Lower leg skin (tissue), 4 donors: ENCODE measurements around the gene AGMO. TPM values are rescaled to one million over a fixed set of nuclear protein-coding genes. Genes with fewer than 3 reads are reported as not detected.

Source experiments
- DNase-seq, 2 donors: peaks; one replicate each; pipeline ENCODE4 v3.0.0-alpha.2; 2019; ENCODE audit warnings: low spot score in 2 of 2
- H3K4me3 ChIP-seq: fragments of 200-600 bp; sonication (generic); 2 replicates; pipeline ENCODE4 v1.5.1; 2017; ENCODE audit warnings: mild to moderate bottlenecking, low read depth; ENCODE audit not compliant: poor library complexity, severe bottlenecking
- POLR2A ChIP-seq, 2 donors: fragments of 450-650 bp; IDR thresholded peaks; one replicate each; pipeline ENCODE4 v1.6.1; 2016 to 2017; ENCODE audit warnings: antibody characterized with exemption in 2 of 2, mild to moderate bottlenecking in 1 of 2, moderate library complexity in 1 of 2
- WGBS, 2 donors: methylation state at CpG; one replicate each; pipeline ENCODE4 v1.1.5; 2018; 5-methylcytosine and 5-hydroxymethylcytosine counted together
- intact Hi-C: fragments of 100-400 bp; cut with DNase I; formaldehyde crosslinking; loops from one replicate; pipeline ENCODE4 v1.15.0; 2023; ENCODE audit warnings: low total_unique reads
- total RNA-seq, 4 donors: library from RNA; depleted of rRNA; stranded (reverse); fragments of >200 nt; gene quantifications; one replicate each; pipeline ENCODE4 v1.1.0, GENCODE V29; 2016
- TF ChIP-seq, protein P1 (sequence below), 3 donors: fragments of 450-650 bp; IDR thresholded peaks; one replicate each; pipeline ENCODE4 v1.5.1; 2016; ENCODE audit warnings: antibody characterized with exemption in 3 of 3, mild to moderate bottlenecking in 3 of 3, moderate library complexity in 2 of 3

The AGMO gene
- total RNA-seq, 4 donors from 2014 or later, result 0.15 to 0.58 (median 0.22) TPM; not detected in 1

DNA sequence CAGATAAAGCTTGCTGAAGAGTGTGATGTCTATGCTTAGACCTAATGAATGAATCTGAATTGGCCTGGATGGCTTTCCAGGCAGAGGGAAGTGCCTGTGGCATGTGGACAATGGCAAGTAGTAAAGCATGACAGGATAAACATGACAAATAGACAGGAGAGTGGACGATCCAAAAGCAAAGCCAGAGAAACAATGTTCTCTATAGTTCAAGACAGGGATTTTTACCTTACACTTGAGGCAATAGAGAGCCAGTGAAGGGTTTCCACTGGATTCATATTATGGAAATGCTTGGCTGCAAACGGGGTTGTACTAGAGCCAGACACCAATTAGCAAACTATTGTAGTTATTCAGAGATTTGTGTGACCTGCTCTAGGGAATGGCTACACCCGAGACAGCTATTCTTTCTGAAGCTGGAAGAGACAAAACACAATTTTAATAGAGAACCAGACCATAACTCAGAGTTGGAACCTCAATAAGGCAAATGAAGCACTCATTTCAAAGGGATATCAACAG lies 2.3 kb downstream of the AGMO start:
- no peak for TF ChIP-seq POLR2A (IDR thresholded peaks at IDR 0.05)
- TF ChIP-seq, protein P1, sequence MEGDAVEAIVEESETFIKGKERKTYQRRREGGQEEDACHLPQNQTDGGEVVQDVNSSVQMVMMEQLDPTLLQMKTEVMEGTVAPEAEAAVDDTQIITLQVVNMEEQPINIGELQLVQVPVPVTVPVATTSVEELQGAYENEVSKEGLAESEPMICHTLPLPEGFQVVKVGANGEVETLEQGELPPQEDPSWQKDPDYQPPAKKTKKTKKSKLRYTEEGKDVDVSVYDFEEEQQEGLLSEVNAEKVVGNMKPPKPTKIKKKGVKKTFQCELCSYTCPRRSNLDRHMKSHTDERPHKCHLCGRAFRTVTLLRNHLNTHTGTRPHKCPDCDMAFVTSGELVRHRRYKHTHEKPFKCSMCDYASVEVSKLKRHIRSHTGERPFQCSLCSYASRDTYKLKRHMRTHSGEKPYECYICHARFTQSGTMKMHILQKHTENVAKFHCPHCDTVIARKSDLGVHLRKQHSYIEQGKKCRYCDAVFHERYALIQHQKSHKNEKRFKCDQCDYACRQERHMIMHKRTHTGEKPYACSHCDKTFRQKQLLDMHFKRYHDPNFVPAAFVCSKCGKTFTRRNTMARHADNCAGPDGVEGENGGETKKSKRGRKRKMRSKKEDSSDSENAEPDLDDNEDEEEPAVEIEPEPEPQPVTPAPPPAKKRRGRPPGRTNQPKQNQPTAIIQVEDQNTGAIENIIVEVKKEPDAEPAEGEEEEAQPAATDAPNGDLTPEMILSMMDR (IDR thresholded peaks at IDR 0.05), result no peak
- intact Hi-C loops, result no loop called here
- H3K4me3 ChIP-seq, result no peak overlapping the region
- WGBS, 2 donors, result 24 to 35% methylated on average over 3 of the region's 3 CpGs
- no peak for DNase-seq

DNA sequence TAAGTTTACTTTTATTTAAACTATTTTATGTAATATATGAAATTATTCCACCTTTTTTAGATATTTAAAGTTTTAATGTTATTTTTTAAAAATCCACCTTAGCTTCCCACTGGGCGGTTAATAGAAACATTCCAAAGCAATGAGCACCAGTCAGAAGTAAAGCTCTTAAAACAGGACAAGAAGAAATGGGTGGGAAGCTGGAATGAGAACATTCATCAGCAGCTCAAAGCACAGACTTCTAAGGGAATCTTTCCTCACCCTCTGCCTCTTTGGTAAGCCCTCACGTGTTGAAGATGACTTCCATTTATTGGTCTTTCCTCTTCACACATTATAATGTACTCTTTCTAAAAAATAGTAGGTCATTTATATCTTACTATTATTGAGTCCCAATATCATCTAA lies 3.1 kb downstream of the AGMO start:
- DNase-seq, result no peak
- TF ChIP-seq, protein P1 (IDR thresholded peaks at IDR 0.05), result no peak
- TF ChIP-seq POLR2A (IDR thresholded peaks at IDR 0.05), result no peak
- intact Hi-C loops, result no loop called here
- WGBS, 2 donors, result 60 to 63% methylated on average over 2 of the region's 2 CpGs
- no peak overlapping the region for H3K4me3 ChIP-seq

DNA sequence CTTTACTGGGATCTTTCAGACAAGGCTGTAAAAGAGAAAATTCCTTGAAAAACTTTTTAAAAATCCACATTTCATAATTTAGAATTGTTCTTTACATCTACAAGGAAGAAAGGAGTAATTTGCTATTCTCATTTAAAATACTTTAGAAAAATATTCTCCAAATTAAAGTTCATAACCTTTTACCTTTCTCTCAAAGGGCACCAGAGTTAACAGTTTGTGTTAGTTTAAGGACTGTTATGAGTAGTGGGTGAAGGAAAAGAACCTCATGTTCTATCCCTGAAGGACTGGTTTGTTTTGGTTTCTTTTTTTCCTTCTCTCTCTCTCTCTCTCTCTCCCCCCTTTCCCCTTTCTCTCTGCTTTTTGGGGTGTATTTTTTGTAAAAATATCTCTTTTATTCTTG lies 4.1 kb downstream of the AGMO start:
- intact Hi-C loops, result no loop called here
- DNase-seq, result no peak
- no peak overlapping the region for H3K4me3 ChIP-seq

DNA sequence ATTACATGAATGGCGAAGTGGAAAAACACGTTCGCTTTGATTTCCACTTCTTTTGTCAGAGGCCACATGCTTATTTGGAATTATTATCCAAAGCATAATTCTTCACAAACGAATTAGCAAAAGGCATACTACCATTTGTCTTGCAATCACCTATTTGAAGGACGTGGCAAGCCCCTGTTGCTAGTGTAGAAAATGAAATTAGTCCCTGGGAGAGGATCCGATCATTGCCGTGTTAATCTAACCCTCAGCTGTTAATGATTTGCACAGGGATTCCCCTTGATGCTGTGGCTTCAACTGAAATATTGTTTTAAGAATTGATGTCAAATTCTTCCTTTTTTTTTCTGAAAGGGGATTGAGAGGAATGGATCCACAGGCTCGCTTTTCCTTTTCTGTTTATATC lies 4.6 kb downstream of the AGMO start:
- intact Hi-C loops, result no loop called here
- WGBS, 2 donors, result 60 to 64% methylated on average over 8 of the region's 8 CpGs
- H3K4me3 ChIP-seq, result no peak overlapping the region
- no peak for DNase-seq
- TF ChIP-seq, protein P1 (IDR thresholded peaks at IDR 0.05), result no peak
- TF ChIP-seq POLR2A (IDR thresholded peaks at IDR 0.05), result no peak

More for the DNA sequence above, 4.1 kb downstream of the AGMO start:
- no peak for TF ChIP-seq POLR2A (IDR thresholded peaks at IDR 0.05)
- TF ChIP-seq, protein P1 (IDR thresholded peaks at IDR 0.05), result no peak

DNA sequence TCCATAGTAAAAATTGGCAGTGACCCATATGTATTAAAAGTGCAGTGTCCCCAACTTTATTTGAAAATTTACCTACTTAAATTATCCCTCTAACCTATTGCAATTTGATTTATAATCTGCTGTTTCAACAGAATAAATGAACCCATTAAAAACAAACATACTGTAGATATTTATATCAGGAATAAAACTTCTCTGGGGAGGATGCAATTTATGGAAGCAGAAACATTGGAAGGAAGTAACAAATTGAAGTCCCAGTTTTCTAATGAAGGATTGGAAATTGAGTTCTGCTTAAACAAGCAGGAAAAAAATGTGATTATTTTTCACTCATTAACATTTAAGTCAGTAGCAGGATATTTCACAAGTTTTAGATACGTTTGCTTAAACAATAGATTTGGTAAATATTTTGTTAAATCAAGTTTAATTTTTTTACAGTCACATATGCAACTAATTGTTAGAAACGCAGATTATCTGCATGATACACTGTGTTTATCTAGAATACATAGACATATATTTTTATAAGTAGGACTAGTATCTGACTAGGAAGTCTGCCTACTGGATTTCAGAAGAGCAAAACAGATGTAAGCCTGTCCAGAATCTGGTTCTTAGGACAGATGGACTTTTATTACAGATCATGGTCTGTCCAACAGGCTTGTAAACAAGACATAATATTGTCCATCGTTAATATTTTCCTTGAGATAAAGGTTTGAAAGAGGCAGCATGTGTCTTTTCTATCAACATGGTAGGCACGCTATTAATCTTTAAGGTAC lies 5.3 kb downstream of the AGMO start:
- intact Hi-C loops, result no loop called here
- no peak for DNase-seq
- H3K4me3 ChIP-seq, result no peak overlapping the region
- TF ChIP-seq POLR2A (IDR thresholded peaks at IDR 0.05), result no peak
- TF ChIP-seq, protein P1 (IDR thresholded peaks at IDR 0.05), result no peak
- 62 to 63% methylated on average over 4 of the region's 4 CpGs for WGBS, 2 donors
